Measurements from ENCODE around the gene PSMD11.

The PSMD11 gene

GRCh38 chr17:32490101-32490482 is 45.8 kb downstream of the PSMD11 start:
- H3K27ac ChIP-seq (ENCODE audit: extremely low read depth, low read depth, low read length) = no peak overlapping the region
- H3K4me3 ChIP-seq (ENCODE audit: low read depth, low read length) = no peak overlapping the region
- POLR2A ChIA-PET = no interaction called here
- H3K36me3 ChIP-seq (ENCODE audit: control insufficient read depth in 2 of 2, insufficient read depth in 1 of 2, low read length in 2 of 2) = peaks cover 3 to 31% of the 10 kb centered on the region in 2 experiments; a peak in 2 of 3 replicates
- CTCF ChIA-PET = interaction anchor here (1.4 kb wide), 1 partner anchor 28 kb away, joined by 5 read pairs; no protein-coding TSS in a partner anchor
- H3K9me3 ChIP-seq (ENCODE audit: control insufficient read depth, insufficient read depth, low read depth, low read length) = no peaks in the 10 kb centered on the region
- TF ChIP-seq SP2 (tag by site-specific recombination; IDR thresholded peaks at IDR 0.05) (peak; percentile 49), ZIC2 (tag by site-specific recombination; IDR thresholded peaks at IDR 0.05) (peak; percentile 94), CTCF (tag by site-specific recombination; IDR thresholded peaks at IDR 0.05) (peak; percentile 85), ZNF677 (tag by site-specific recombination; IDR thresholded peaks at IDR 0.05) (no peak), ZNF600 (tag by site-specific recombination; IDR thresholded peaks at IDR 0.05) (peak; percentile 67)
- peaks cover 27% of the 10 kb centered on the region for H3K4me1 ChIP-seq (ENCODE audit: control insufficient read depth, insufficient read depth, low read length)

- Histone ChIP-seq H3K4me1 (ENCODE audit: control insufficient read depth, insufficient read depth, low read length) (peaks cover 27% of the 10 kb centered on the region), H3K9me3 (ENCODE audit: control insufficient read depth, insufficient read depth, low read depth, low read length) (no peaks in the 10 kb centered on the region), H3K36me3 (ENCODE audit: control insufficient read depth in 2 of 2, insufficient read depth in 1 of 2, low read length in 2 of 2) (peaks cover 3 to 31% of the 10 kb centered on the region in 2 experiments; a peak in 2 of 3 replicates), H3K4me3 (ENCODE audit: low read depth, low read length) (no peak overlapping the region), H3K27ac (ENCODE audit: extremely low read depth, low read depth, low read length) (peak overlapping the region; percentile 8; the same call in 1 of the 2 replicates)
- ChIA-PET CTCF (interaction anchor here (0.5 to 1.4 kb wide), 6 partner anchors 8 to 277 kb away, joined by 3 to 5 read pairs (median 3); no protein-coding TSS in a partner anchor), POLR2A (interaction anchor here (0.7 to 0.9 kb wide), 2 partner anchors 9 to 47 kb away, joined by 3 read pairs; partner anchors contain the start of gene PSMD11)
- TF ChIP-seq ZBTB17 (tag by site-specific recombination; IDR thresholded peaks at IDR 0.05) (peak; percentile 60; the same call in 1 of the 2 replicates), ZNF423 (tag by site-specific recombination; IDR thresholded peaks at IDR 0.05) (peak; percentile 65; the same call in 1 of the 2 replicates), ZNF416 (tag by site-specific recombination; IDR thresholded peaks at IDR 0.05) (no peak), ZIC2 (tag by site-specific recombination; IDR thresholded peaks at IDR 0.05) (peak; percentile 33; the same call in 1 of the 2 replicates), ZFHX2 (tag by site-specific recombination; conservative IDR thresholded peaks at IDR 0.05) (peak; percentile 68), ZNF211 (tag by site-specific recombination; IDR thresholded peaks at IDR 0.05; ENCODE audit: low read depth) (no peak), KLF9 (tag by site-specific recombination; IDR thresholded peaks at IDR 0.05; ENCODE audit: low read depth) (no peak), ZNF560 (tag by site-specific recombination; IDR thresholded peaks at IDR 0.05; ENCODE audit: borderline replicate concordance) (no peak), PRDM1 (tag by site-specific recombination; IDR thresholded peaks at IDR 0.05) (peak; percentile 94), EGR2 (tag by site-specific recombination; IDR thresholded peaks at IDR 0.05; ENCODE audit: low read depth) (peak; percentile 56), SCRT2 (tag by site-specific recombination; IDR thresholded peaks at IDR 0.05) (0 out of 2 replicates have a peak, but pooled peaks have one; percentile 13)
- TF ChIP-seq, protein P1, sequence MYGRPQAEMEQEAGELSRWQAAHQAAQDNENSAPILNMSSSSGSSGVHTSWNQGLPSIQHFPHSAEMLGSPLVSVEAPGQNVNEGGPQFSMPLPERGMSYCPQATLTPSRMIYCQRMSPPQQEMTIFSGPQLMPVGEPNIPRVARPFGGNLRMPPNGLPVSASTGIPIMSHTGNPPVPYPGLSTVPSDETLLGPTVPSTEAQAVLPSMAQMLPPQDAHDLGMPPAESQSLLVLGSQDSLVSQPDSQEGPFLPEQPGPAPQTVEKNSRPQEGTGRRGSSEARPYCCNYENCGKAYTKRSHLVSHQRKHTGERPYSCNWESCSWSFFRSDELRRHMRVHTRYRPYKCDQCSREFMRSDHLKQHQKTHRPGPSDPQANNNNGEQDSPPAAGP (tag by site-specific recombination; IDR thresholded peaks at IDR 0.05) = 0 out of 2 replicates have a peak, but pooled peaks have one; percentile 12
Measured at GRCh38 chr17:32491371-32492263, 47.3 kb downstream of the PSMD11 start.

DNA sequence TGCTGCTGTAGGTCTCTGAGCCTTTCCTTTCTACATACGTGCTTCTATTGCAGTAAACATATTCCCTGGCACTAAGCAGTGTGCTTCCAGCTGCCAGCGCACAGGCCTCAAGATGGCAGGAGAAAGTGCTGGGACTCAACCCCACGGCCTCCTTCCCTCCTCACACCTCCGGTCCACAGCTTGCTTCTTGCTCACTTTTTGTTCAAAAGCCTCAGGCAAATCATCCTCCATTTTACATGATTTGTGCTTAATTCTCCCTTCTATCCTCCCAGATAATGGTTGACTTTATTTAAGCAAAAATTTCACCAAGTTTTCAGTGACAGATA is 47.9 kb downstream of the PSMD11 start:
- Histone ChIP-seq H3K27ac (ENCODE audit: extremely low read depth, low read depth, low read length) (no peak overlapping the region), H3K9me3 (ENCODE audit: control insufficient read depth, insufficient read depth, low read depth, low read length) (no peaks in the 10 kb centered on the region), H3K4me3 (ENCODE audit: low read depth, low read length) (no peak overlapping the region), H3K36me3 (ENCODE audit: control insufficient read depth in 2 of 2, insufficient read depth in 1 of 2, low read length in 2 of 2) (peaks cover 3 to 31% of the 10 kb centered on the region in 2 experiments; a peak in 2 of 3 replicates), H3K4me1 (ENCODE audit: control insufficient read depth, insufficient read depth, low read length) (peaks cover 27% of the 10 kb centered on the region)
- ChIA-PET CTCF (interaction anchor here (1.2 kb wide), 1 partner anchor 49 kb away, joined by 3 read pairs; no protein-coding TSS in a partner anchor), POLR2A (interaction anchor here (0.7 to 0.9 kb wide), 2 partner anchors 21 to 48 kb away, joined by 3 read pairs; partner anchors contain the start of gene PSMD11)
- TF ChIP-seq ZNF155 (tag by site-specific recombination; IDR thresholded peaks at IDR 0.05) = no peak
- no peak for TF ChIP-seq GFI1B (tag by site-specific recombination; IDR thresholded peaks at IDR 0.05)
